ENCODE data around the gene VAT1L.

Gene VAT1L

DNA sequence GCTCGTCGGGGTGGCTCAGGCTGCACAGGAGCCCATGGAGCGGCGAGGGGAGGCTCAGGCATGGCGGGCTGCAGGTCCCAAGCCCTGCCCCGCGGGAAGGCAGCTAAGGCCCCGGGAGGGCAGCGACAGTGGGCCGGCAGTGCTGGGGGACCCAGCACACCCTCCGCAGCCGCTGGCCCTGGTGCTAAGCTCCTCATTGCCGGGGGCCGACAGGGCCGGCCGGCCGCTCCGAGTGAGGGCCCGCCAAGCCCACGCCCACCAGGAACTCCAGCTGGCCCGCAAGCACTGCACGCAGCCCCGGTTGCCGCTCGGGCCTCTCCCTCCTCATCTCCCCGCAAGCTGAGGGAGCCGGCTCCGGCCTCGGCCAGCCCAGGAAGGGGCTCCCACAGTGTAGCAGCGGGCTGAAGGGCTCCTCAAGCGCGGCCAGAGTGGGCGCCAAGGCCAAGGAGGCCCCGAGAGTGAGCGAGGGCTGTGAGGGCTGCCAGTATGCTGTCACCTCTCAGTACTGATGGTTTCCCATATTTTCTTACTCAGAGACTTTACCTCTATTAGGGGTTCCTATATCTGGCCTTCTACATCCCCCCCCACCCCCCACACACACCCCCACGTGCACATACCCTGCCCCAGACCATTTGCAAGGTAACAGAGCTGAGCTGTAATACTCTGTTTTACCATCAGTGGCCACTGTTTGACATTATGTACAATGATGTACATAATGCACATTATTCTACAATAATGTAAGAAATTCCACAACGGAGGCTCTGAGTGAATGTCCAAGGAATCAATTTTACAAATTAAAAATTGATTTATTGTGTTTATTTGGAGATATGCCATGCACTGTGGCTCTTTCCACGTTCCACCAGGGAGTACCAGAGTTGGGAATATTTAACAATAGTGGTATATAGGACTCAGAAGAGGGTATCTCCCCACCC is 3.7 kb upstream of the VAT1L start:
- no peak for DNase-seq

GRCh38 chr16:77785373-77785764 is 3.0 kb upstream of the VAT1L start:
- no peak for DNase-seq

DNA sequence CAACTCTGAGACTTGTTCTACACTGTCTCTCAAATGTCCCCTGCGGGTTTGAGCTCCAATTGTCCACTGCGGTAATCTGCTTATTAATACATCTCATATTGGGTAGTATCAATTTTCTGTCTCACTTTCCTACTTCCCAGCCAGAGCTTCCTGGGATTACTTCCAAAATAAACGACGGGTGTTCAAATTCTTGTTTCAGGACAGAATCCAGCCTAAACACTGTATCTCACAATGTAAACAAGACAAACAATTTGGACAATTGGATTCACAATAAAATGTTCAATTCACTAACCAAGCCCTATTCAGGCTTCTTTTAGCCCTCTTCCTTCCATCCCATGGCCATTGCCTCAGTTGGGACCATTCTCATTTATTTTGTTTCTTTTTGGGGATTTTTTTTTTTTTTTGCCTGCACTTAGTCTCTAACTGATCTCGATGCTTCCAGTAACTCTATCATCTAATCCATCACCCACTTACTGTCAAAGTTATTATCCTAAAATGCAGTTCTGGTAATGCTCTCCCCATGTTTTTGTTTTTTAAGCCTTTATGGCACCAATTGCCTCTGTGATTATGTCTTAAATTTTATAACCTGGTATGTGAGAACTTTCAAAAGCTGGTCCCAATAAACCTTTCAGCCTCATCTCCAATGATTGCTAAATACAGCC is 2.0 kb upstream of the VAT1L start:
- no peak for DNase-seq

- no peak for DNase-seq
These were observed 912 bp upstream of the VAT1L start for GRCh38 chr16:77787452-77787851.

DNA sequence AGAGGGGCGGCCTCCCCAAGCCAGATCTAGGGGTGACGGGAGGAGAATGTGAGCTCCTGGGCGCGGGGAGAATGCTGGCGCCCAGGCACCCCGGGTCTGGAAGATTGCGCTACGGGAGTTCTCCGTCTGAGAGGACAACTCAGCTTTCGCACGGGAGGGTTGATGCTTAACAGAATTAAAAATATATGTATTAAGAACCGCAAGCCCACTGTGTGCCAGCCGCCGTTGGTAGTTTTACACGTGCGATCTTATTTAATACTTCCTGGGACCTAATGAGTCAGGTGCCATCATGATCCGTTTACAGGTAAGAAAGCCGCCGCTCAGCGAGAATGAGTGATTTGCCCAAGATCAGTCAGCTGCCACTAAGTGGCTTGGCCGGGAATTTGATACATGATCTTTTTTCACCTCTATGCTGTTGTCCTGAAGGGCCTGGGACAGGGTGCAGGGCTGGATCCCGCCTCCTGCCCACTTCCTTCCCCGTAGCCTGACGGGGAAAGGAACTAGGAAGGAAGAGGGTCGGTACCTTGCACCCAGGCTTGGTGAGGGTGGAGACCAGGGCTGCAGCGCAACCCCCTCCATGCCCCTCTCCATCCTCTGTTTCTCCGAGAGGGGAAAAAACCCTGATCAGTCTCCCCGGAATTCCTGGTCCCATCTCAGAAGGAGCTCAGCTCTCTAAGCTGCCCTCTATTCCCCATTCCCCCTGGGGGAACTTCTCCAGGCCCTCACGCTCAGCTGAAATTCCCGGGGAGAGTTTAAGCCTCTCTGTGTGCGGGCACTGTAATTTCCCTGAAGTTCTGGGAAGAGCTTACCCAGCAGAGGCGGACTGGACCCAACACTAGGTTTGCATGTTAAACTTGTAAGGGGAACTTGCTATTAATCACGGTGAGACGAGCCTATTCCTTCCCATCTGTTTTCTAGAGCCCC is 983 bp downstream of the VAT1L start:
- no peak for DNase-seq

GRCh38 chr16:77790009-77790372 is 1.6 kb downstream of the VAT1L start:
- no peak for DNase-seq

- no peak for DNase-seq
These were observed 2.5 kb downstream of the VAT1L start for GRCh38 chr16:77790912-77791311.

- DNase-seq: no peak
These were observed 5.1 kb downstream of the VAT1L start for GRCh38 chr16:77793417-77793816.

DNA sequence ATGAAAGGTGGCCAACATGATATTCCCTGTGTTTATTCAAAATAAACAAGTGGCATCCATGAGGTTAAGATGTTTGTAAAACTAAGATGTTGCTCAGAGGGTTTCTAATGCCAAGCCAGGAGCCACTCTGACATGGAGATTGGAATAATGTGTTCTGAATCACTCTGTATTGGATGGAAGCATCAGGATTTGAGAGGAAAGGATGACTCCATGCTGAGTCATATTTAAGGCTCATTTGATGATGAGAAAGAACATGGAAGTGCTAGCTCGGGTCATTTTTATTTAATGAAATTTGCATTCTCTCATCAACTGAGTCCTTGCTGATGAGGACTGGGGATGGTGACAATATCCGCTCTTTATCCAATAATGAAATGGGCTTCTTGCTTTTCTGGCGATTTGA is 6.2 kb downstream of the VAT1L start:
- DNase-seq: no peak

DNA sequence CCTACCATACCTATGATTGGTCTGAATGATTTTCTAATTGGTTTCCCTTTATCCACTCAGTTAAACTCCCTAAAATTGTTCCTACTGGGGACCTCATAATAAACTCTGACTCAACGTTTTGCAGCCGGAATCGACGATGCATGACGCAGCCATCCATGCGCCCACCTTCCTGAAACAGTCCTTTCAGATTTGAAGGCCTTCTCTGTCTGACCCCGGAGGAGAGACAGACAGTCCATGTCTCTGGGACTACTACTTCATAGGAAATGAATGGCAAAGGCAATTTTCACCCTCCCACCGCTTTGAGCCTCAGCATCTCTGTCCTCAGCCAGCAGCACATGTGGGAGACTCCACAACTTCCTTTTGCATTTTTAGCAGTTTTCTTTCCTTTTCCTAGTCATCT is 13.5 kb downstream of the VAT1L start:
- DNase-seq: no peak

- DNase-seq: no peak
These were observed 17.0 kb downstream of the VAT1L start for GRCh38 chr16:77805398-77805797.

DNA sequence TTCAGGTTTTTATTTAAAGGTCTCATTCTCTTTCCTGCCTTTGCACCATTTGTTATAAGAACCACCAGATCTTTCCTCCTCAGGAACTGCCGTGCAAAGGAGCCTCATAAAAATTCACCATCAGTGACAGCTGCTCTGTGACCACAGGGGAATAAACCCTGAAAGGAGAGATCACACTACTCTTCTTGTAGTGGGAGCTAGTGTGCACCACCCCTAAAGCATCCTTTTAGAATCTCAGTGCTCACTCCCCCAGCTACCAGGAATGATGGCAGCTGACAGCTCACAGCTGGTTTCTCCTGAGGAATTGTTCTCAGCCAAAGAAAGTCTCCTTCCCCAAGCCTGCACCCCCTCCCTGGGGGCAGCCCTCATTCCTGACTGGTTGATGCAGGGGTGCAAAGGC is 18.7 kb downstream of the VAT1L start:
- DNase-seq: no peak

GRCh38 chr16:77812856-77813500 is 24.6 kb downstream of the VAT1L start:
- no peak for DNase-seq

- no peak for DNase-seq
These were observed 27.9 kb downstream of the VAT1L start for GRCh38 chr16:77816293-77816692.

GRCh38 chr16:77820340-77820739 is 32.0 kb downstream of the VAT1L start:
- DNase-seq: no peak

DNA sequence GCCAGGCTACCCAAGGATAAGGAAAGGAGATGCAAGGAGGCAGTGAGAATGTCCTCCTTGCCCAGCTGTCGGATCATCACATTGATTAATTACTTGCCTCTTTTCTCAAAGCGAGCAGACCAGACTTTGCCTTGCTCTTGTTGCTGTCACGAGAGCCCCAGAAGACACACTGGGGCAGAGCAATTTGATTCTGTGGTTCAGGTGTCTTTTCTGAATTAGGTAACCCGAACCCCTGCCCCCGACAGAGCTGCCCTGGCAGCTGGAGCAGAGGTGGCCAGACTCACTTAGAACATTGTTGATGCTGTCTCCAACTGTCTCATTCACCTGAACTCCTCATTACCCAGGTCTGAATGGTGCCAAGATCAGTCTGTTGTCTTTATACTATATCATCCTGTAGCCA is 34.3 kb downstream of the VAT1L start:
- no peak for DNase-seq

GRCh38 chr16:77823067-77823466 is 34.7 kb downstream of the VAT1L start:
- DNase-seq: no peak

GRCh38 chr16:77825196-77825595 is 36.8 kb downstream of the VAT1L start:
- no peak for DNase-seq

- no peak for DNase-seq
These were observed 38.7 kb downstream of the VAT1L start for GRCh38 chr16:77827032-77827431.

DNA sequence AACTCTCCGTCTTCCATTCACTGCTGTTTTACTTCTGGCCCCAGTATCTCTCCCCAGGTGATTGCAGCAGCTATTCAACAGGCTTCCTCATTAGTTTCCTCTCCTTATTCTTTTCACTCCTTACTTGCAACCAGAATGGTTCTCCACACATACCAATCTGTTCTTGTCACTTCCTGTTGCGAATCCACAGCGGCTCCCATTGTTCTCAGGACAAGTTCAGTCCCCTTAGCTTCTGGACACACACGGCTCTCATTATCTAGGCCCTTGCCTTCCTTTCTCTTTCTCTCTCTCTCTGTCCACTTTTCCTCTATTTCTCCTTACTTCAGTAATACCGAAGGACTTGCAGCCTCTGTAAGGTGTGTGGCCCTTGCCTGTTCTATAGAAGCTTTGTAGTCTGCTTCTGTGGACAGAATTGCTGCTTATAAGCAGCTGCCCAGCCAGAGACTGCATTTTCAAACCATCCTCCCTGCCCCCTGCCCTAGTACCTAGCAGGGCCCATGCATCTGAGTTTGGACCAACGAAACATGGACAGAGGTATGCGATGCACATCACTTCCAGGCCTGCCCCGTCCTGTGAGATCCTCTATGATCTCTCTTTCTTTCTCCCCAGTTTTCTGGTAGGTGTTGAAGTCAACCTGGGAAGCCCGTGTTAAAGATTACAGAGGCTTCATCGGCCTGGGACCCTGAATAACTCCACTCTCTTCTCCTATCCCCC is 45.7 kb downstream of the VAT1L start:
- DNase-seq: no peak

- no peak for DNase-seq
These were observed 46.5 kb downstream of the VAT1L start for GRCh38 chr16:77834635-77835540.

Measured in NCI-H1930 (cell line).